HL-60 (cell line): Measurements from ENCODE around the gene MED16.

Experiments used
- CTCF ChIP-seq: IDR thresholded peaks from one replicate; pipeline ENCODE4 v1.5.1; 2011; ENCODE audit warnings: low read length, control low read depth, inconsistent platforms; ENCODE audit not compliant: insufficient read depth
- POLR2AphosphoS5 ChIP-seq: IDR thresholded peaks from 2 replicates; pipeline ENCODE4 v1.6.1; 2012; ENCODE audit warnings: low read depth

GRCh38 chr19:871446-872265 lies 21.3 kb downstream of the MED16 start:
- no peak for TF ChIP-seq CTCF
- TF ChIP-seq POLR2AphosphoS5, result no peak
